HG03378 (cell line): ENCODE measurements around the gene CCDC102B.
"Not testable (repeated sequence)": the region's sequence is repeated elsewhere in the genome, so short reads cannot be mapped to it uniquely, and the experiment has no call there.

Source experiments
- ATAC-seq: cut with Tn5 transposase; IDR thresholded peaks from one replicate; pipeline ENCODE4 v1.9.1; 2021; ENCODE audit warnings: mild to moderate bottlenecking, moderate library complexity; ENCODE audit not compliant: unreplicated experiment

Gene CCDC102B

DNA sequence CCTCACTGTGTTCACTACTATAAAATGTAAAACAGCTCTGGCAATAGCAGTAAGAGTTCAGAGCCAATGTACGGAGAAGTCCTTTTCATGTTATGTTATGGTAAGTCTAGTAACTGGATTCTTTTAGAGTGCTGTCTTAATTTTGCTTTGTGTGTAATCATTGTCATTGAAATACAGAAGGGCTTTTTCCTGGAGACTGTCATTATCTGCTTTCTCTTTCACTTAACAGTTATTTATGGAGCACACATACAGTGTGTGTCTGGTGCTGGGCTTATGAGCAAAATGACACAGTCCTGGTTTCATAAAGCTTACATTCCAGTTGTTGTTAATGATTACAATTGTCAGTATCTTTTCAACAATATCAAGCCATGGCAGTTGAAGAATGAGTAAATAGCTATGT lies 95.5 kb downstream of the CCDC102B start:
- no peak for ATAC-seq

DNA sequence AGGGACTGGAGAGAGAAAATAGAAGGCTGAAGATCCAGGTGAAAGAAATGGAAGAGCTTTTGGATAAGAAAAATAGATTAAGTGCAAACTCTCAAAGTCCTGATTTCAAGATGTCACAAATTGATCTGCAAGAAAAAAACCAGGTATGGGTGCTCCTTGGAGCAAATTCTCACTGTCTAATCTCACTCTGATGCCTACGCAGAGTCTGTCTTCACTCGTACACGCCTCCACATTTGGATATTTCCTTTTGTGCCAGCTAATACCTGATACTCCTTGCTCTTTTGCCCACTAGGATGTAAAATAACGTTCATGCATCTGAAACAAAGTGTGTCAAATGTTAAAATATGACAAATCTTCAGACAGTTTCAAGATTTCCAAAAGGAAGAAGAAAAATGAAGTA lies 99.4 kb downstream of the CCDC102B start:
- ATAC-seq = no peak

DNA sequence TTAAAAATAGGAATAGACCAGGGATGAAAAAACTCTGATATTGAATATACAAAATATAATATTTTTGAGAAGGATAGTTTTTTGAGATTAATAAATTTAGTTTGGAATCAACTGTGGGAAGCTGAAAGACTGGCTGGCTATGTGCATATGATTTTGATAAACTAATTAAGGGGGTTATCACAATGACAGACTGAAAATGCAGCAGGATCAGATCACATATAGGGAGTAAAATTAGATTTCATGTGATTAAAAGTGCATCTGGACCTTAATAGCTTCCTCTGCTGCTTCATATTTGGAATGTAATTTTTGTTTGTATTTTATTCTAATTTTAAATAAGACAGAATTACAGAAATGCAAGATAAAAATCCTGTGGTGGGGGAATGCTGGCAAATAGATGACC lies 111.7 kb downstream of the CCDC102B start:
- no peak for ATAC-seq

DNA sequence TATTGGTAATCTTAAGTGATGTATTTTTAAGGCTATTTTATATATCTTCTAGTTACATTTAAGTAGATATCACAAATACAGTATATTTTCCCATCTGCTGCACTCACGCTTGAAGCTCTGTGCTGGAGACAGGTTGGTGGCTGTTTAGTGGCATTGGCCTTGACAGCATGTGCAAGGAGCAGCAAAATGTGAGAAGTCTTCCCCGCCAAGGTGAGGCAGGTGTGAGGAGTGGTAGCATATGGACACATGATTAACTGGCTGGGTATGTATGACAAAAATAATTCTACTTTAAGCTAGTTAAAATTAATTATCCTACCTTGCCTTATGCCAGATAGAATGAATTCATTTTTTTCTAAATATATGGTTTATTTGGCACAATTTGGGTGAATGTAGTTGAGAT lies 117.2 kb downstream of the CCDC102B start:
- ATAC-seq = no peak

DNA sequence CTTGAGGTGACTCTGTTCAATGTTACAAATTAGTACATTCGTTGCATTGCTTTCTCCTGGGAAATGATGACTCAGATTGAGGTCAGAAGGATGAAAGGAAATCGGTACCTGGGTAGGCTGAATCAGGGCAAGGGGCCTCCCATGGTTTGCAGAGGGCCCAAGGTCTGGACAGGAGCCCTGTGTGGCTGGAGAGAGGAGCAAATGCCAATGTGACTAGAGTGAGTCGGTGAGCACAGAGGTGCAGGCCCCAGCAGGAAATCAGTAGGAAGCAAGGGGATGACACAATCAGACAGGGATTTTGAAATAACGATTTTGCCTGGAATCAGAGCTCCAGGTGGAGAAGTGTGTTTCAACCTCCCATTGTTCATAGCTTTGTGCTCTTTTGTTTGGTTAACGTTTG lies 118.9 kb downstream of the CCDC102B start:
- ATAC-seq = no peak

DNA sequence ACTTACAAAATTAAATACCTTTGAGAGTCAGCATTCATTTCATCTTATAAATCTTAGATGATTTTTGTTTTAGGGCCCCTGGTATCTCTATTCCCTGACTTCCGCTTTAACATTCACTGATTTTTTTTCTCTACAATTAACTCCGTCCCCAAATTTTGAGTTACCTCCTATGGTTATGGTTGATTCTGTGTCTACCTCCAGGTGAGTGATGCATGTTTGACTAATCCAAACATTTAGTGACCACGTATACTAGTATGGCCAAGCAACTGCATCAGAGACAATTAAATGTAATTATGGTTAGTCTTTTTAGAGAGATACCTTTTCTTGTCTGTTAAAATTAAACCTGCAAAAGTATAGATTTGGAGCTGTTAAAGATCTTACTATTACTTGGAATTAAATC lies 120.3 kb downstream of the CCDC102B start:
- ATAC-seq = no peak

DNA sequence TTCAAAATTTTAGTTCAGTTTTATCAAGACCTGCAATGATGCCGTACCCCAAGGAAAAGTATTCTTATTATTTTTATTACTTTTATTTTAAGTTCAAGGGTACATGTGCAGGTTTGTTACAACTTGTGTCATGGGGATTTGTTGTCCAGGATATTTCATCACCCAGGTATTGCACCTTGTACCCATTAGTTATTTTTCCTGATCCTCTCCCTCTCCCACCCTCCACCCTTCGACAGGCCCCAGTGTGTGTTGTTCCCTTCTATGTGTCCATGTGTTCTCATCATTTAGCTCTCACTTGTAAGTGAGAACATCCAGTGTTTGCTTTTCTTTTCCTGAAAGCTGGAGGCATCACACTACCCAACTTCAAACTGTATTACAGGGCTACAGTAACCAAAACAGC lies 122.0 kb downstream of the CCDC102B start:
- ATAC-seq = no peak

DNA sequence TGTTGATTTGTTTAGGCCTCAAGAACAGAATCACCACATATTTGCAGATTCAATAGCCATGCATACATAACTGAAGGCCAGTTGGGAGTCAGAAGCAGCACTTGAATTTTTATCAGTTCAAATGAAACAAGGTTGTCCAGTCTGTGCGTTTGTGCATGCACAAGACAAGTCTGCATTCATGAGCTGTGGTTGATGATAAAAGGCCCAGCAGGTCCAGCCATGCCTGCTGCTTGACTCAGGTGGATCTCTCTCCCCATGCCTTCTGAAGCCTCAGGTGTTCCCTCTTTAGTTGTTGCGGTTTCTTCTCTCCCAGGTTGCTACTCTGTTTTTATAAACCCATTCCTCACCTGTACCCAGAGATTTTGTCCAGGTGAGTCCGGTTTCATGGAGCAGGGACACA lies 124.5 kb downstream of the CCDC102B start:
- no peak for ATAC-seq

DNA sequence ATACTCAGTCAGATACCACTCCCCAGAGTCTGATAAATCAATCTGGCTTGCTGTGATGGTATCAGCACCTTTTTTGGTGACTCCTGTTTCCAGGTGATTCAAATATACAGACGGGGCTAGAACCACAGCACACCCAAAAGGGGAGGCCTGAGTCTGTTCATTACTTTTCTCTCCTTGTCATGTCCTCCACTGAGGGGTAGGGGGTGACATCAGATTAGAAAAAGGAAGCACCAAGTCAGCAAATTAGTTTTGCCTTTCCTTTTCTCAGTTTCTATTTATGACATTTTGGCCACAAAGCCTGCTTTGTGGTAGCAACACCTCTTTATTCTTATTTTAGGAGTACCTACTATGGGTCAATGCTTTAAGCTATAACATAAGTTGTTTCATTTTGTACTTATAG lies 127.4 kb downstream of the CCDC102B start:
- peak; percentile 87 for ATAC-seq

DNA sequence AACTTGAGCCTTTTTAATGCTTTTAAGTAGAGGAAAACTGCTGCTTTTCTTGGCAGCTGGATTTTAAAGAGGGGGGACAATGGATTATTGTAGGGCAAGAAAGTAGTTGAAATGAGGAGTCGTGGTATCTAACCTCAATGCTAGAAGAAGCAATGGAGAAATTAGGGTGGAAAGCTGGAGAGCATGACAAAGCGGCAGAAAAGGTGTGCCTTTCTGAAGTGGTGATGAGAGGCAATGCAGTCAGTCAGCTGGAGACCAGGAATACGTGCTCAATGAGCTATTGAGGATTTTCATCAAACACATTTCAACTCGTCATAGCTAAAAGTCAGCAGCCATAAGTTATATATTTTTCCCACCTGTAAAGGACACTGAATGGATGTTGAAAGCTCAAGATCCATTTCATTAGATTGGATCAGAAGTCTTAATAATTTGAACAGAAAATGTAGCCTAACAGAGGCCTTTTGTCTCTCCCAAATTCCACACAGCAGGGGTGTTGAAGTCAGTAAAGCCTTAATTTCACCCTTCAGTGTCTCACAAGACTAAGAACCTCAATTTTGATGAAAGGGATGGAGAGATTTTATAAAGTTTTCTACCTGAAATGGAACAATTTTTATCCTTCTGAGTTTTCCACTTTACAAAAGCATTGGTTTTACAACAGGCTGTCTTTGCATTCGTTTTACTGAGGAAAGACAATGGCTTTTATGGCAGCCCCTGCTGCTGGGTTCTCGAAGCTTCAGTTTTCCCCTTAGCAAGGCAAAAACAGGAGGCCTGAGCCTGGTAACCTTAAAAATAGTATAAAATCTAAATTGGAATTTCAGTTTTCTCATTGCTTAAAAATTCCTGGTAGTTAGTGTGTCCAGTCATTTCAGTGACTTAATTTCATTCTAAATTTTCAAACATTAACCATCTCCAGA lies 131.1 kb downstream of the CCDC102B start:
- ATAC-seq = no peak

DNA sequence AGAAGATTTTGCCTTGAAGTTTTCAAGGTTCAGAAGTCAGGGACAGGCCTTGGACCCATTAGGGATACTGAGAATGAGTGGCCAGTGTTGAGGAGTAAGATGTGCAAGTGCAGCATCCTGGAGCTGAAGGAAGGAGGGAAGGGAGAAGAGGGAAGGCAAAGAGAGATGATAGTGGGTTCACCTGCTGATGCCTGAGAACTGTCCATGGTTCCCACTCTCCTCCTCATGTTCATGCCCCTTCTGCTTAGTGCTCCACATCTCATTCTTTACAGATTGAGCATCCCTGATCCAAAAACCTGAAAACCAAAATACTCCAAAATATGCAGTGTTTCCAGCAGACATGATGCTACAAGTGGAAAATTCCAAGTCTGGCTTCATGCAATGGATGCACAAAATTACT lies 137.8 kb downstream of the CCDC102B start:
- ATAC-seq = no peak

DNA sequence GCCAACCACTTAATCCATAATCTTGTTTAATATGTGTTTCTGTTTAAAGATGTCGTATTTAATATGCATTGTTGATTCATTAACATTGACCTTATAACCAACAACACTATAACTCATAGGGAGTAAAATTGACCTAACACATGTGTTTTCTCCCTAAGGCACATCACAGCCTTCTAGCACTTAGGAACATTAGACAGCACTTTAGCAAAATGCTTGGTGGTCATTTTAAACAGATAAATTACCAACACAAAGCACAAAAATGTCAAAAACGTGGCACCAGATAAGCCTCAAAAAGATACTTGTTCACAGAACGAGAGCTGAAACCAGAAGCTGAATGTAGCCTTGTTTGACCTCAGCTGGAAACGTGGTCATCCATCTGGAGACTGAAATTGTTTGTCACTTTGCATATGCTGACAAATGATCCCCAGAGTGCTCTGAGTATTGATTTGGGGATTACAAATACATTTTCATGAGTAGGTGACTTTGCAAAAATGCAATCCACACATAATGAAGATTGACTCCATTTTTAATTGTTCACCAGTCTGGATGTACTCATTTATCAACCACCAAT lies 139.2 kb downstream of the CCDC102B start:
- peak; percentile 64 for ATAC-seq

DNA sequence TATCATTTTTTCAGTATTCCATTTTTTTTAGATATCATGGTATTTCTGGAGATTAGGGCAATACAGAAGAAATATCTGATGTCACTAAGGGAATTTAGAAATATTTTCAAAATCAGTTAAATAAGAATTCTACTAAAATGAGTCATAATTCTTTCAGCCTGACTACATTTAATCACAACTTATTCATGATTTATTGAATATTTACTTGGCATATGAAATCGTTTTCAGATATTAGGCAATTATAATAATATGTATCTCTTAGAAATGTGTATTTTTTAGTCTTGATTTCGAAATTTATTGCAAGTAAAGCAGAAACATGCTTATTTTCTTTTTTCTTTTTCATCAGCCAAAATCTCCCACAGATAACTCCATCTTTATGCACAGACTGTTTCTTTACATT lies 142.2 kb downstream of the CCDC102B start:
- no peak for ATAC-seq

DNA sequence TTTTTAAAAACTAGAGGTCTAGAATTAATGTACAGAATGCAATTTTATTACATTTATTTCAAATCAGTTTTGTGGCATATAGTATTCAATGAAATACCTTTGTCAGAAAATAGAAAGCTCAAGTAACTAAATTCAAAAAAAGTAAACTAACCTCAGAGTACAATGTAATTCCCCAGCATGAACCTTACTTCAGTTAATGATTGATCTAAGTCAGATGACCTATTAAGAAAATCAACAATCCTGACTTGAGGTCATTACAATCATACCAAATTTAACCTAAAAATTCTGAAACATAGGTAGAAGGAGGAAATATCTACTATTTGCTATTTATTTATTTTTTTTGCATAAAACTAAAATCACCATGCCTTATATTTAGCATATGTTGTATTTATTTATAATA lies 142.9 kb downstream of the CCDC102B start:
- ATAC-seq = peak; percentile 67

DNA sequence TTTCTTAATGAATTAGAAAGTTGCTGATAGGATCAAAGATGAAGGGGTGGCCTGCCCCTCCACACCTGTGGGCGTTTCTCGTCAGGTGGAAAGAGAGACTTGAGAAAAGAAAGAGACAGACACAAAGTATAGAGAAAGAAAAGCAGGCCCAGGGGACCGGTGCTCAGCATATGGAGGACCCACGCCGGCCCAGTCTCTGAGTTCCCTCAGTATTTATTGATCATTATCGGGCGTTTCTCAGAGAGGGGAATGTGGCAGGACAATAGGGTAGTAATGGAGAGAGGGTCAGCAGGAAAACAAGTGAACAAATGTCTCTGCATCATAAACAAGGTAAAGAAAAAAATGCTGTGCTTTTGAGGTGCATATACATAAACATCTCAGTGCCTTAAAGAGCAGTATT lies 144.3 kb downstream of the CCDC102B start:
- no peak for ATAC-seq

DNA sequence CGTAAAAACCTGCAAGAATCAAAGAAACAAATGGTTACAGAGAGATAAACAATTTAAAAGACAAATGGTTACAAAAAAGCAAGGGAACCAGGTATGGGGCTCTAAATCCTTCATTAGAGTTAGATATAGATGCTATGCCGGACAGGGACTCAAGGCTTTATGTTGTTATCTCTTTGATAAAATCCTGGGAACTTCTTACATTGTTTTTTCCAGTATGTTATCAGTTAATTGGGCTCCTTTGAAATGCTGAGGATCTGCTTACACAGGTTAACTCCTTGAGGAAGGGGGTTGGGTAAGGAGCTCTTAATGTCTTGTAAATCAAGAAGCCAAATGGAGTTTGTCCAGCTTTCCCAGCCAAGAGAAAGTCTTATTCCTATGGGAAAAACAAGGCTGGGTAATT lies 146.0 kb downstream of the CCDC102B start:
- ATAC-seq = not testable (repeated sequence)

DNA sequence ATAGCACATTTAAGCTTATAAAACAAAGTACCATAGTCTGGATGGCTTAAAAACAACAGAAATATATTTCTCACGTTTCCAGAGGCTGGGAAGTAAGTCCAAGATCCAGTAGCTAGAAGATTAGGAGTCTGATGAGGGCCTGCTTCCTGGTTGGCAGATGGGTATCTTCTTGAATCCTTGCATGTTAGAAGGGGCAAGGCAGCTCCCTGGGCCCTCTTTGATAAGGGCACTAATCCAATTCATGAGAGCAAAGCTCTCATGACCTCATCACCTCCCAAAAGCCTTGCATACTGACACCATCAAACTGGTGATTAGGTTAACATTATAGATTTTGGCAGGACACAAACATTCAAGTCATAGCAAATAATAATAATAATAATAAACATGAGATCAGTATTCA lies 146.4 kb downstream of the CCDC102B start:
- no peak for ATAC-seq

DNA sequence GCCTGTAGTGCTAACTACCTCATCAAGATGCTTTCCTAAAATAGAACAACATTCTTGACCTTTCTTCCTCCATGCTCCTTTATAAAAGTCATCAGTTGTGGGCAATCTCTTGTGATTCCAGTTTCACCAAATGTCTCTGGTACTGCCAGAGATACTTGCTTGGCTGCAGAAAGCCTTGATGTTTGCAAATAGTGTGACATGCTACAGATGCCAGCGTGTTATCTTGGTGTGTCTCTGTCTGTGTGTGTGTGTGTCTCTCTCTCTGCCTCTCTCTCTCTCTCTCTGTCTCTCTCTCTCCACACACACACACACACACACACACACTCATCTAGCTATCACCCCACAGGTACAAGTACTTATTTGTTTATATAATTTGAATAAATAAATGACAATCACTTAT lies 146.9 kb downstream of the CCDC102B start:
- ATAC-seq = no peak

DNA sequence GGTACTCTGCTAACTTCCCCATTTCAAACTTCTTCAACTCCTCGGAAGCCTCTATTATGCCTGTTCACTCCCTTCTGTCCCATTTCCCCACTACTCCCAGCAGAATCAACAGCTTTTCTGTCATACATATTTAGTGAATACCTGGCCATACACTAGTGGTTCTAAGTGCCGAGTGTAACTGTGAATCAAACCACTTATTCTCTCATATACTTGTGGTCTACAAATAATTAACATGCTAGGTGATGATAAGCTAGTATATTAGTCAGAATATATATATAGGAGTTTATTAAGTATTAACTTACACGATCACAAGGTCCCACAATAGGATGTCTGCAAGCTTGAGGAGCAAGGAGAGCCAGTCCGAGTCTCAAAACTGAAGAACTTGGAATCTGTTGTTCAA lies 150.7 kb downstream of the CCDC102B start:
- ATAC-seq = peak; percentile 62

DNA sequence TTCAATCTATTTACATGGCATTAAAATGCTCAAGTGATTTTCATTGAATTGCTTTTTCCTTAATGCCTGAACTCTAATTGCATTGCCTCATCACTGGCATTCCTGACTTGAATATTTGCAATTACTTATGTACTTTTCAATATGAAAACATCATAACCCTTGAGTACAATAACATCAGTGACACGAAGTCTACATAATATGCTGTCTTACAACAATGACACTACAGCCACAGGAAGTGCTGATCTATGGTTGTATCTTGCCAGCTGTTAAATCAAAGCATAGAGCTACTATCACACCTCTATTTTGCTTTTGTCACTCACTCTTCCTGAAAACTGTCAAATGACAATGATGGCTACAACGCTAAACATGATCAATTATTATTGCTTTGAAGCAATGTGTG lies 156.9 kb downstream of the CCDC102B start:
- no peak for ATAC-seq

DNA sequence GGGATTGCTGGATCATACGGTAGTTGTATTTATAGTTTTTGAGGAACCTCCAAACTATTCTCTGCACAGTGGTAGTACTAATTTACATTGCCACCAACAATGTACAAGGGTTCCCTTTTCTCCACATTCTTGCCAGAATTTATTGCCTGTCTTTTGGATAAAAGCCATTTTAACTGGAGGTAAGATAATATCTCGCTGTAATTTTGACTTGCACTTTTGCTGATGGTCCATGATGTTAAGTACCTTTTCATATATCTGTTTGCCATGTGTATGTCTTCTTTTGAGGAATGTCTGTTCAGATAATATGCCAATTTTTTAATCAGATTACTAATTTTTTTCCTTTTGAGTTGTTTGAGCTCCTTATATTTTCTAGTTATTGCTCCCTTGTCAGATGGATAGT lies 158.8 kb downstream of the CCDC102B start:
- ATAC-seq = no peak

DNA sequence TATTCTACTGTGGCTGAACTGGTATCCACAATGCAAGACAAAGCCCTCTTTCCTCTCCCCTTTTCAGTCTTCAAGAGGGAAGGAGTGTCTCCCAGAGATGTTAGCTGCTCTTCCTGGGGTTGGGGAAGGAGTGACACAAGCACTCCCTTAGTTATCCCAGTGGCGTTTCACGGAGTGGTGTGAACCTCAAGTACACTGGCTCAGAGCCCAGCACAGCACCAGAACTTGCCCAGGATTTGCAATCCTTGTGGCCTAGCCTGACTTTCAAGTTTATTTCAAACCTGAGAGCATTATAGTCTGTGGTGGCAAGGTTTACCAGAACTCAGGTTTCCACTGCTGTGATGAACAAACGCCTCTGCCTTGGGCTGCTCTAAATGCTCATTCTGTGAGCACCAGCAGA lies 162.5 kb downstream of the CCDC102B start:
- ATAC-seq = no peak

DNA sequence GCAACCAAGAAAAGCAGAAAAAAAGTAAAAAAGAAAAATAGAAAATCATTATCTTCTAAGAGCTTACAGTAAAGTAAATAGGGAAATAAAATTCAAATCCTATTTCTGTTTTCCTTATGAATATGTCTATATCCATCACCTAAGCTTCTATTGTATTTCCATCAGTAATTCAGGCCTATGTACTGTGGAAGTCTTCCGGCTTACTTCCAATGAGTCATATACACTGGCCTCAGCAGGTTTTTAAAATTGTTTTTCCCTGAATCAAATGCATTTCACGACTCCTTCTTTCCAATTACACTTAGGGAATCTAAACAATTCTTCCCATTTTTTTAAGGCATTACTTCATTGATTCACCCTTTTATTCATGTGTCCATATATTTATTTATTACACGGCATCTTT lies 164.7 kb downstream of the CCDC102B start:
- no peak for ATAC-seq
